K562 (cell line): ENCODE measurements around the gene ACRBP. TPM values are rescaled to one million over a fixed set of nuclear protein-coding genes. Genes with fewer than 3 reads are reported as not detected.

ENCODE experiments used
- CCAR2 ChIP-seq: fragments of 200-400 bp; formaldehyde crosslinking; IDR thresholded peaks from 2 replicates; pipeline ENCODE4 v1.6.1; 2017; ENCODE audit warnings: mild to moderate bottlenecking, low read depth, low read length
- CHD1 ChIP-seq: fragments of 200-600 bp; sonication (generic); IDR thresholded peaks from one replicate; pipeline ENCODE4 v1.6.1; 2012; ENCODE audit warnings: mild to moderate bottlenecking, moderate library complexity, low read length, inconsistent platforms
- CHD2 ChIP-seq: IDR thresholded peaks from 2 replicates; pipeline ENCODE4 v1.6.1; 2011; ENCODE audit warnings: low read depth, low read length
- CTBP1 ChIP-seq: fragments of 450-650 bp; IDR thresholded peaks from 2 replicates; pipeline ENCODE4 v1.6.1; 2016; ENCODE audit warnings: borderline replicate concordance
- DIDO1 ChIP-seq: fragments of 450-650 bp; IDR thresholded peaks from 2 replicates; pipeline ENCODE4 v1.6.1; 2016; ENCODE audit warnings: low read depth, missing biosample characterization, missing genetic modification characterization
- ELF1 ChIP-seq: fragments of 200-800 bp; sonication (Bioruptor generic); IDR thresholded peaks from 2 replicates; pipeline ENCODE4 v1.6.1; 2016; ENCODE audit warnings: missing genetic modification characterization, missing compliant biosample characterization
- FOXA3 ChIP-seq, 2 experiments: fragments of 450-650 bp in 1 of 2; sonication (generic) in 1 of 2; formaldehyde crosslinking; IDR thresholded peaks in 1 of 2; conservative IDR thresholded peaks in 1 of 2; 2 replicates each; pipeline versions ENCODE4 v1.4.0 to v1.8.0; 2020 to 2022; ENCODE audit warnings: mild to moderate bottlenecking in 2 of 2, missing genetic modification reagents in 1 of 2
- HMGN3 ChIP-seq: IDR thresholded peaks from 2 replicates; pipeline ENCODE4 v1.6.1; 2011; ENCODE audit warnings: borderline replicate concordance, low read depth, mild to moderate bottlenecking, mixed read lengths, low read length; ENCODE audit not compliant: insufficient read length; ENCODE audit errors: extremely low read depth
- JUND ChIP-seq, 2 experiments: IDR thresholded peaks; 2 replicates in 1 of 2; 3 replicates in 1 of 2; pipeline ENCODE4 v1.6.1; 2011; ENCODE audit warnings: borderline replicate concordance in 2 of 2, low read depth in 2 of 2, low read length in 2 of 2, improper control_type of control experiment in 1 of 2, missing biosample characterization in 1 of 2, missing genetic modification characterization in 1 of 2, missing genetic modification reagents in 1 of 2
- NCOA4 ChIP-seq: fragments of 450-650 bp; IDR thresholded peaks from 2 replicates; pipeline ENCODE4 v1.6.1; 2018; ENCODE audit warnings: mild to moderate bottlenecking; ENCODE audit not compliant: partially characterized antibody
- POLR2G ChIP-seq: fragments of 200-400 bp; formaldehyde crosslinking; IDR thresholded peaks from 2 replicates; pipeline ENCODE4 v1.6.1; 2017; ENCODE audit warnings: low read depth, mild to moderate bottlenecking, antibody characterized with exemption, low read length, moderate library complexity
- SIN3A ChIP-seq, 2 experiments: fragments of 150-350 bp in 1 of 2; IDR thresholded peaks; 2 replicates each; pipeline ENCODE4 v1.6.1; 2011 to 2016; ENCODE audit warnings: borderline replicate concordance in 2 of 2, low read depth in 2 of 2, low read length in 2 of 2, mild to moderate bottlenecking in 2 of 2, moderate library complexity in 2 of 2; ENCODE audit not compliant: control insufficient read depth in 1 of 2
- SMARCA4 ChIP-seq: fragments of 450-650 bp; IDR thresholded peaks from 2 replicates; pipeline ENCODE4 v1.6.1; 2016
- SMARCE1 ChIP-seq: fragments of 450-650 bp; IDR thresholded peaks from 2 replicates; pipeline ENCODE4 v1.7.1; 2016; ENCODE audit warnings: mild to moderate bottlenecking
- SRSF7 ChIP-seq: fragments of 200-400 bp; formaldehyde crosslinking; optimal IDR thresholded peaks from 2 replicates; pipeline ENCODE3; 2017; ENCODE audit warnings: mild to moderate bottlenecking, low read depth, low read length
- ZFX ChIP-seq: sonication (generic); formaldehyde crosslinking; IDR thresholded peaks from 2 replicates; pipeline ENCODE4 v1.8.0; 2022; ENCODE audit warnings: mild to moderate bottlenecking, missing genetic modification reagents, moderate library complexity
- ZNF76 ChIP-seq: fragments of 250-450 bp; sonication (Bioruptor Pico); IDR thresholded peaks from 2 replicates; pipeline ENCODE4 v1.4.0; 2020; ENCODE audit warnings: mild to moderate bottlenecking, moderate library complexity, borderline replicate concordance
- polyA plus RNA-seq, 8 experiments: library from polyadenylated mRNA; depleted of rRNA in 4 of 8; stranded (reverse) in 5 of 8; unstranded in 3 of 8; fragments of >200 nt; fragmentation: Nextera tagmentation in 2 of 8; fragmentation: Illumina TruSeq in 1 of 8; extraction: Ambion mirVana in 2 of 8; extraction: Trizol in 1 of 8; gene quantifications; 2 replicates each; pipeline versions ENCODE4 v1.2.1 to v1.2.3, GENCODE V29; 2011 to 2014; ENCODE audit warnings: inconsistent platforms in 1 of 8, missing spikeins in 1 of 8
- total RNA-seq, 7 experiments: library from RNA; depleted of rRNA in 6 of 7; stranded (reverse); fragments of >200 nt in 6 of 7; fragmentation: Illumina TruSeq in 2 of 7; extraction: Trizol in 2 of 7; gene quantifications; 2 replicates each; pipeline versions ENCODE4 v1.2.1 to v1.2.3, GENCODE V29; 2011 to 2021; ENCODE audit warnings: low replicate concordance in 1 of 7
- TF ChIP-seq, protein P1 (sequence below): fragments of 450-650 bp; IDR thresholded peaks from 2 replicates; pipeline ENCODE4 v1.6.1; 2017; ENCODE audit warnings: antibody characterized with exemption, mild to moderate bottlenecking
- TF ChIP-seq, protein P2 (sequence below): sonication (generic); formaldehyde crosslinking; IDR thresholded peaks from 2 replicates; pipeline ENCODE4 v1.5.0; 2020; ENCODE audit warnings: missing genetic modification reagents

ACRBP gene
- total and polyA plus RNA-seq, 9 of the 15 experiments (the other 6 are each of a cell fraction or from before 2014, with no cell fraction given): 3.1 to 31.8 (median 8.4) TPM

DNA sequence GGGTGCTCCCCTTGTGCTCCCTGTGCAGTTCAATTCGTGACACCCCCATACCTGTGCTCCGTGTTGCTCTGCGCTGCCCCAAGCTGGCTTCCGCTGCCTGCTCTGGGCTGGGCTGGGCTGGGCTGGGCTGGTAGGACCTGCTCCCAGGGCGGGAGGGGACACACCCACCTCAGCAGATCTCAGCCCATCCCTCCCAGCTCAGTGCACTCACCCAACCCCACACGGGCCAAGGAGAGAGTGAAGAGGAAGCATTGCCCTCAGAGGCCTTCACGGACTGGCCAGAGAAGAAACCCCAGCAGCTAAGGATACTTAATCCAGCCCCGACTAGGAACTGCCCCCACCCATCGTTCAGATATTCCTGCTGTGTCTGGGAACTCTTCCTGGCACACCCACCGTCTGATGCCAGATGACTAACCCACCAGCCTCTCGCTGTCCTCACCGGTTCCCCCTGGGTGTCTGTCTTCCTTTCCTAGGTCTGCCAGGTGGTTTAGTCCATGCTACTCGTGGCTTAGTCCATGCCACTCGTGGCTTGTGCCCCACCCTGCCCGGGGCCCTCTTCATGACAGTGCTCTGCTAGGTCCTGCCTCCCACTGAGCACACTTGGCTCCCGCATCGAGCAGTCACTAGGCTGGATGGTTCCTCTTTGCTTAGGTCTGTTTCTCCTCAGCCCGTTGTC is 11.2 kb downstream of the ACRBP start, which contains the start of gene LPAR5 (continued):
- TF ChIP-seq SMARCE1: no peak
- no peak for TF ChIP-seq SRSF7
- no peak for TF ChIP-seq ZNF76 (CRISPR knock-in tag)
- TF ChIP-seq SMARCA4: no peak
- no peak for TF ChIP-seq CCAR2
- TF ChIP-seq ELF1 (tag): no peak
- no peak for TF ChIP-seq CHD2
- peak; percentile 55 for TF ChIP-seq HMGN3
- TF ChIP-seq DIDO1 (tag): no peak
- TF ChIP-seq, protein P1, sequence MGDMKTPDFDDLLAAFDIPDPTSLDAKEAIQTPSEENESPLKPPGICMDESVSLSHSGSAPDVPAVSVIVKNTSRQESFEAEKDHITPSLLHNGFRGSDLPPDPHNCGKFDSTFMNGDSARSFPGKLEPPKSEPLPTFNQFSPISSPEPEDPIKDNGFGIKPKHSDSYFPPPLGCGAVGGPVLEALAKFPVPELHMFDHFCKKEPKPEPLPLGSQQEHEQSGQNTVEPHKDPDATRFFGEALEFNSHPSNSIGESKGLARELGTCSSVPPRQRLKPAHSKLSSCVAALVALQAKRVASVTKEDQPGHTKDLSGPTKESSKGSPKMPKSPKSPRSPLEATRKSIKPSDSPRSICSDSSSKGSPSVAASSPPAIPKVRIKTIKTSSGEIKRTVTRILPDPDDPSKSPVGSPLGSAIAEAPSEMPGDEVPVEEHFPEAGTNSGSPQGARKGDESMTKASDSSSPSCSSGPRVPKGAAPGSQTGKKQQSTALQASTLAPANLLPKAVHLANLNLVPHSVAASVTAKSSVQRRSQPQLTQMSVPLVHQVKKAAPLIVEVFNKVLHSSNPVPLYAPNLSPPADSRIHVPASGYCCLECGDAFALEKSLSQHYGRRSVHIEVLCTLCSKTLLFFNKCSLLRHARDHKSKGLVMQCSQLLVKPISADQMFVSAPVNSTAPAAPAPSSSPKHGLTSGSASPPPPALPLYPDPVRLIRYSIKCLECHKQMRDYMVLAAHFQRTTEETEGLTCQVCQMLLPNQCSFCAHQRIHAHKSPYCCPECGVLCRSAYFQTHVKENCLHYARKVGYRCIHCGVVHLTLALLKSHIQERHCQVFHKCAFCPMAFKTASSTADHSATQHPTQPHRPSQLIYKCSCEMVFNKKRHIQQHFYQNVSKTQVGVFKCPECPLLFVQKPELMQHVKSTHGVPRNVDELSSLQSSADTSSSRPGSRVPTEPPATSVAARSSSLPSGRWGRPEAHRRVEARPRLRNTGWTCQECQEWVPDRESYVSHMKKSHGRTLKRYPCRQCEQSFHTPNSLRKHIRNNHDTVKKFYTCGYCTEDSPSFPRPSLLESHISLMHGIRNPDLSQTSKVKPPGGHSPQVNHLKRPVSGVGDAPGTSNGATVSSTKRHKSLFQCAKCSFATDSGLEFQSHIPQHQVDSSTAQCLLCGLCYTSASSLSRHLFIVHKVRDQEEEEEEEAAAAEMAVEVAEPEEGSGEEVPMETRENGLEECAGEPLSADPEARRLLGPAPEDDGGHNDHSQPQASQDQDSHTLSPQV: peak; percentile 53; the same call in 1 of the 2 replicates
- TF ChIP-seq NCOA4: no peak
- TF ChIP-seq CHD1: peak; percentile 73
- peak; percentile 77 for TF ChIP-seq POLR2G
- TF ChIP-seq SIN3A (IDR thresholded peaks at IDR 0.05; ENCODE audit: borderline replicate concordance in 2 of 2, control insufficient read depth in 1 of 2, low read depth in 2 of 2, low read length in 2 of 2): 0 out of 4 replicates have a peak, but pooled peaks of 1 of the 2 experiments have one; percentile 34
- no peak; the same call in 1 of the 2 replicates for TF ChIP-seq JUND (IDR thresholded peaks at IDR 0.05; ENCODE audit: borderline replicate concordance, low read depth, low read length)
- TF ChIP-seq JUND (tag; IDR thresholded peaks at IDR 0.05; ENCODE audit: borderline replicate concordance, low read depth, low read length): peak; percentile 24; the same call in 1 of the 3 replicates
- peak; percentile 55 for TF ChIP-seq ZFX (CRISPR knock-in tag)
- TF ChIP-seq FOXA3 (CRISPR knock-in tag; conservative IDR thresholded peaks at IDR 0.05 in 1 of 2, IDR thresholded peaks at IDR 0.05 in 1 of 2): 0 out of 4 replicates have a peak, but pooled peaks of 1 of the 2 experiments have one; percentile 16
- TF ChIP-seq, protein P2, sequence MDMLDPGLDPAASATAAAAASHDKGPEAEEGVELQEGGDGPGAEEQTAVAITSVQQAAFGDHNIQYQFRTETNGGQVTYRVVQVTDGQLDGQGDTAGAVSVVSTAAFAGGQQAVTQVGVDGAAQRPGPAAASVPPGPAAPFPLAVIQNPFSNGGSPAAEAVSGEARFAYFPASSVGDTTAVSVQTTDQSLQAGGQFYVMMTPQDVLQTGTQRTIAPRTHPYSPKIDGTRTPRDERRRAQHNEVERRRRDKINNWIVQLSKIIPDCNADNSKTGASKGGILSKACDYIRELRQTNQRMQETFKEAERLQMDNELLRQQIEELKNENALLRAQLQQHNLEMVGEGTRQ: no peak
- peak; percentile 48; the same call in 1 of the 2 replicates for TF ChIP-seq CTBP1
